Measurements from ENCODE around the gene TTC39B.
"Not testable (repeated sequence)": the region's sequence is repeated elsewhere in the genome, so short reads cannot be mapped to it uniquely, and the experiment has no call there.

TTC39B gene

DNA sequence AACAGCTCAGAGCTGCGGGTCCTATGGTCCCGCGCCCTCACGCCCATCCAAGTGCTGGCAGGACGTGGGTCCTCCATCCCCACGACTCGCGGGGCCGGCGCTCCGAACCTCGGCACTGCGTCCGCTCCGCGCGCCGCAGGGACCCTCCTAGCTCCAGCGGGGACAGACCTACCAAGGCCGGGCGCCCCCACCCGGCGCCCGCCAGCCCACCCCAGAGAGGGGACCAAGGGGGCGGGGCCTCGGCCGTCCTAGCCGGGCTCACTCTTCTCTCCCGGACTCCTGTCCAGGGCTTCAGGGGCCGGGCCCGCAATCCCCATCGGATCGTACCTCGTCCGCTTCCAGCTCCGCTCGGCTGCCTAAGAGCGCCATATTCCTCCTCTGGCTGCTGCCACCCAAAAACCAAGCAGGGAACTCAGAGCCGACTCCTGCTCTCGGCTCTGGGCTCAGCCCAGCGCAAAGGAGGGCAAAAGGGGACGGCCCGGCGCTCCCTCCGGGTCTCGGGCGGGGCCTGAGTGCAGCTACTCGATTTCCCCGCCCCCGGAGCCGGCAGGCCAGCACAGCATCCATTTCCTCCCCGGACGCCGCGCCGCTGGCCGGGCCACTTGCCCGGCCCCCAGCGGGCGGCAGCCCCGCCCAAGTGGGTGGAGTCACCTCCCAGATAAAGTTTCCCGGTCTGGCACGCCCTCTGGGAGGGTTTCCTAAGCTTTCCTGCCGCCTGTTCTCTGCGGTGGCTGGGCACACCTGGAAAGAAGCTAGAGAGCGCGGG, at the start of gene TTC39B:
TTC39B (minus strand) TSS at position 460 of the 766 bp plus-strand sequence; CDS start at position 369, 91 bp downstream.
- peak; percentile 83 for DNase-seq

DNA sequence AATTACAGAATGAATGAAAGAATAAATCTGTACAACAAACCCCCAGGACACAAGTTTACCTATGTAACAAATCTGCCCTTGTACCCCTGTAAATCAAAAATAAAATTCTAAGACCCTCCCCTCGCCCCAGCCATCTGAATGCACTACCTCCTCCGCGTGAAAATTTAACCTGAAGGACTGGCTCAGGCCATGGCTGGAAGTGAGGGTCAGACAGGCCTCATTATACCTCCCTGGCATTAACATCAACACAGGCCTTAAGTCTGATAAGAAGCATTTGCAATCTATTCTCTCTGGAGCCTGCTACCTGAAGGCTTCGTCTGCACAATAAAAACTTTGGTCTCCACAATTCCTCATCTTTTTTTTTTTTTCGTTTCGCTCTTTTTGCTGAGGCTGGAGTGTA, 48.7 kb upstream of the TTC39B start:
- no peak for DNase-seq

DNA sequence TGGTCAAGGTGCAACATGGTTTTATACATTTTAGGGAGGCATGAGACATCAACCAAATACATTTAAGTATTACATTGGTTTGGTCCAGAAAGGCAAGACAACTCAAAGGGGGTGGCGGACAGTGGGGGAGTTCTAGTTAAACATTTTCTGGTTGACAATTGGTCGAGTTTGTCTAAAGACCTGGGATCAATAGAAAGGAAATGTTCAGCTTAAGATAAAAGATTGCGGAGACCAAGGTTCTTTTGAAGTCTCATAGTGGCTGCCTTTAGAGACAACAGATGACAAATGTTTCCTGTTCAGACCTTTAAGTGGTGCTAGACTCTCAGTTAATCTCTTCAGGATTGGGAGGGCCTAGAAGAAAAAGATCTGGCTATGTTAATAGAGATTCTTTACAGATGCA, 47.7 kb upstream of the TTC39B start:
- no peak for DNase-seq

DNA sequence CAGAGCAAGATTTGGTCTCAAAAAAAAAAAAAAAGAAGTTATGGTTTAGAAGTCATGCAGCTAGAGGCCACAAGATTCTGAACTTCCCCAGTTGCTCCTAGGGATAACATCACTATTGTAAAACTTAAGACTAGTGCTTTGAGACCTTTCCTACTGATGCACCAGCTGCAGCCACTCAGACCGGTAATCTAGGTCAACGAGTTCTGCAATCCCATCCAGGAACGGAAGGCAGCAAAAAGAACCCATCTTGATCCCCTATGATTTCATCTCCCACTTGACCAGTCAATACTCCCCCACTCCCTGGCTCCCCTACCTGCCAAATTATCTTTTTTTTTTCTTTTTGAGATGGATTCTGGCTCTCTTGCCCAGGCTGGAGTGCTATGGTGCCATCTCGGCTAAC, 46.9 kb upstream of the TTC39B start:
- DNase-seq, result no peak

DNA sequence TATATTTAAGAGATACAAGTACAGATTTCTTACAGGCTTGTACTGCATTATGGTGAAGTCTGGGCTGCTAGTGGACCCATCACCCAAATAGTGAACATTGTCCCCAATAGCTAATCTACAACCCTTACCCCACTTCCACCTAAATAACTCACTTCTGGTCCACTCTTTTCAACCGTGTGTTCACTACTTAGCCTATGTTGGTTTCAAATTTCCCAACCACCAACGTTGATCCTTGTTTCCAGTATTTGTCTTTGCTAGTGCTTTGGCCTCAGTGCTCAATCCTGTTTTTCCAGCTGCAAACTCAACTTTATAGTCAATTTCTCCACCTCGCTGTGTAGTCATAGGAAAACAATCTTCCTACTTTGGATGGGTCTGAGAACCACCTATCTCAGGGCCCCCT, 45.3 kb upstream of the TTC39B start:
- no peak for DNase-seq

DNA sequence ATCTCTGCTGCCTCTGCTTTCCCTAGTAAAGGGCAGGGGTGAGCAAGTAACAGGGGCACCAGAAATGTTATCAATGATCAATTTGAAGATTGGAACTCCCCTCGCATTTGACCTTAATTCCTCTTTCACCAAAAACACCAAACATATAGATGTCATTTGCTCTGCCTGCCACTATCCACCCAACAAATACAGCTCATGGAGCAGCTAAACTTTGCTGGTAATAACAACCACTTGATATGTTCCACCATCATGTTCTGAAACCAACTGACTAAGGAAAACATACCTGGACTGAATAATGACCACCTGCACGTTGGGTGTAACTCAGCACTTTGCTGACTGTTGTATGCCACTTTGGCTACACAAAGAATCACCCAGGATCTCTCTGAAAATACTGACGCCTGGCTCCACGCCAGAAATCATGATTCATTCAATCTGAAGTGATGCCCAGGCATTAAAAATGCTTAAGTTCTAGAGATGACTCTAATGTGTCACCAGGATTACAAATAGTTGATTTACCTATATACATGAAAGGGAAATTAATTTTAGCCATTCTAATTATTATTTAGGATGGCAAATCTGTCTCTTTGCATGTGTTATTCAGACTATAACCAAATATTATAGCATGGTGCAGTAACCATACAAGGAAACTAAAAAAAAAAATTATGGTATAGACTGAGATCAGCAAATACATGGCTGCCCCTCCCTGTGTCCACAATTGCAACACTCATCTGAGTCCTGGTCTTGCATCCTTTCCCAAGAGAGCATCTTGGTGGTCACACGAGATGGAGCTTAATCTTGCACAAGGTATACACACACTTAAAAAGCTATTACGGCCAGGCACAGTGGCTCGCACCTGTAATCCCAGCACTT, 43.1 kb upstream of the TTC39B start:
- DNase-seq, result peak; percentile 15

DNA sequence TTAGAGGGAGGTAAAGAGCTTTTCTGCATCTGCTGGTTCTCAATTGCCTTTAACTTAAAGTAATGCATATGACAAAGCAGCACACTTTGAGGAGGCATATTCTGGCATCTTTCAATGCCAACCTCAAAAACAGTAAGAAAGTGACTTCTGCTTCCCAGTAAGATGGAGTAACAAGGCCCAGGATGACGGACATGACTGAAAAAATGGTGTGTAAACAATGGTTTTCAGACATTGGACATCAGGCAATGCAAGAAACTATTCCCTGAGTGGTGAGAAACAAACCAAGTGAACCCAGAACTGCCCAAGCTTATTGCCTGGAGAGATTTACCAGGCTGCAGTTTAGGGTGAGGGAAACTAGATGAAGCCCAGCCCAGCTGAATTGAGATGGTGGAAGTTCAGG, 39.8 kb upstream of the TTC39B start:
- DNase-seq, result no peak

DNA sequence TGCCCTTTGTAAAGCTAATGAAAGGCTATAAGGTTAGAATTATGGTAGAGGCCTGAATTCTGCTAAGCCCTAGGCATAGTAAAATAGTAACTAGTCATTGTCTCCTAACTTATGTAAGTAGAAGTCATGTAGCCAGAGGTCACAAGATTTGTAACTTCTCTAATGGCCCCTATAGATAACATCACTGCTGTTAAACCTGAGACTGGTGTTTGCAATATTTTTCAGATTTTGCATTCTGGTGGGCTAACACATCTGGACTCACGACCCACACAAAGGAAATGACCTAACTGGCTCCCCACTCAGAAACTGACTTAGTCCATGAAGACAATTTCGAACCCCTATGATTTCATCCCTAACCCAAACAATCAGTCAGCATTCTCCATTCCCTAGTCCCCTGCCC, 37.2 kb upstream of the TTC39B start:
- DNase-seq, result no peak

DNA sequence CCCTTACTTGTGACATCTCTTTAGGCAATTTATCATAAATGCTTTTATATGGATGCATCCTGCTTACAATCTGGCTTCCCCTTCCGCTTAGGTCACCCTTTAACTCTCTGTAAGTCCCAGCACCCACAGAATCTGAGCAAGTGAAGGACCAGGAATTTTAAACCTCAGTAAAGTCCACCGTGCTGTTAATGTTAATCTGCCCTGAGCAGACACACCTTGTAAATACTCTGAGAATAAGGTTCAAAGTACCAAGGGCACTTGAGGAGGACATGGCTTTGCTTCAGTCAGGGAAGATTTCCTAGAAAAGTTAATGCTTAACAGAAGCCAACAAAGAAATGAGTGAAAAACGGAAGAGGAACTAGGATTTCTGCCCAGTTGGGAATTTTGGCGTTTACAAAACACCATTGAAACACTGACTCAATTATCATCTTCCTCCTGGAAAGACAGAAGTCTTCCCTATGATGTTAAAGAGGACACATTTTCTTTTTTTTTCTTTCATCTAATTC, 26.4 kb upstream of the TTC39B start:
- no peak for DNase-seq

DNA sequence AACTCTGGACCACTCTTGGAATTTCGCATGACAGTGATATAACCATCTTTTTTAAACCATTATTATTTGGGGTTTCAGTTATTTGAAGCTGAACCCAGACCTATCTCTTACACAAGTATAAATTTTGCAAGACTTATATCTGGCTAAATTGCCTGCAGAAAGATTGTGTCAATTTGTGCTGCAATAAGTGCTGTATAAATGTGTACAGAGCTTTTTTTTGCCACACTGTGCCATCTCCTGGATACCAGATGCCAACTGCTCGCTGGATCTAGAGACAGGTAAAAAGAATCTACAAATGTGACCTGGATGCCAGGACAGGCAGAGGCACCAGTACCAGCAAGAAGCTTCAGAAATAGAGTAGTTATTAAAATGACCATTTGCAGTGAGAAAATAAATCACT, 25.9 kb upstream of the TTC39B start:
- DNase-seq, result no peak

DNA sequence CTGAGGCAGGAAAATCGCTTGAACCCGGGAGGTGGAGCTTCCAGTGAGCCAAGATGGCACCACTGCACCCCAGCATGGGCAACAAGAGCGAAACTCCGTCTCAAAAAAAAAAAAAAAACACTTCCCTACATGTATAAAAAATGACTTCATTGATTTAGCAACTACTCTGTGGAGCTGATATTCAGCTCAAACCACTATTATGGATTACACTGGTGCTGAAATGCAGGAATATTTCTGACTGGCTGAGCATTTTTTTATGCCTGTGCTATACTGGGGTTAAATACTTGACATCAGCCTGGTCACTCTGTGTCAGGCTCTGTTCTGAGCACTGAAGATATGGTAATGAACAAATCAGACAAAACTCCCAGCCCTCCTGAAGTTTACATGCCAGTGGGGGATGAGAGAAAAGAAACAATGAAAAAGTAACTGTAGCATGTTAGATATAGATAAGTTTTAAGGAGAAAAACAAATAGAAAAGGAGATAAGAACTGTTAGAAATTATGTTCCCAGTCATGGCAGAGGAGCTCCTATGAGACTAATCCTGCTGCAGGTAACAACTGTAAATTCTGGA, 22.6 kb upstream of the TTC39B start:
- no peak for DNase-seq

DNA sequence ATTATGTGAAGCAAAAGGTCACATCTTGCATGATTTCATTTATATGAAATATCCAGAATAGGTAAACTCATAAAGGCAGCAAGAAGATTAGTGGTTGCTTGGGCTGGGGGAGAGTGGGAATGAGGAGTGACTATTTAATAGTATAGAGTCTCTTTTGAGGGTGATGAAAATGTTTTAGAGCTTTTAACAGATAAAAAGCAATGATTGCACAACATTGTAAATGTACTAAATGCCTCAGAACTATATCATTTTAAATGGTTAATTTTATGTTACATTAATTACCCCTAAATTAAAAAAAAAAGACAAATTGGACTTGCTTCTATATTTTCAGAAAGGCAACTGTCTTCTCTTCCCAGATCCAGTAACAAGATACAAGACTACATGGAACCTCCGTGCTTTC, 21.9 kb upstream of the TTC39B start:
- DNase-seq, result no peak

DNA sequence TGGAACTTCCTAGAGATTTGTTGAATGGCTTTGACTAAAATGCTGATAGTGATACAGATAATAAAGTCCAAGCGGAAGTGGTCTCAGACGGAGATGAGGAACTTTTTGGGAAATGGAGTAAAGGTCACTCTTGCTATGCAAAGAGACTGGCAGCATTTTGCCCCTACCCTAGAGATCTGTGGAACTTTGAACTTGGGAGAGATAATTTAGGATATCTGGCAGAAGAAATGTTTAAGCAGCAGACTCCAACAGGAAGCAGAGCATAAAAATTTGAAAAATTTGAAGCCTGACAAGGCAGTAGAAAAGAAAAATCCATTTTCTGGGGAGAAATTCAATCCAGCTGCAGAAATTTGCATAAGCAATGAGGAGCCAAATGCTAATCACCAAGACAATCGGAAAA, 15.7 kb upstream of the TTC39B start:
- DNase-seq, result not testable (repeated sequence)

DNA sequence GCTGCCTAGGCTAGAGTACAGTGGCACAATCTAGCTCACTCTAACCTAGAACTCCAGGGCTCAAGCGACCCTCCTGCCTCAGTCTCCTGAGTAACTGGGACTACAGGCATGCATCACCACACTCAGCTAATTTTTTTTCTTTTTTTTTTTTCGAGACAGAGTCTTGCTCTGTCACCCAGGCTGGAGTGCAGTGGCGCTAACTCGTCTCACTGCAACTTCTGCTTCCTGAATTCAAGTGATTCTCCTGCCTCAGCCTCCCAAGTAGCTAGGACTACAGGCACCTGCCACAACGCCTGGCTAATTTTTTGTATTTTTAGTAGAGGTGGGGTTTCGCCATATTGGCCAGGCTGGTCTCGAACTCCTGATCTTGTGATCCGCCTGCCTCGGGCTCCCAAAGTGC, 12.6 kb upstream of the TTC39B start:
- not testable (repeated sequence) for DNase-seq

DNA sequence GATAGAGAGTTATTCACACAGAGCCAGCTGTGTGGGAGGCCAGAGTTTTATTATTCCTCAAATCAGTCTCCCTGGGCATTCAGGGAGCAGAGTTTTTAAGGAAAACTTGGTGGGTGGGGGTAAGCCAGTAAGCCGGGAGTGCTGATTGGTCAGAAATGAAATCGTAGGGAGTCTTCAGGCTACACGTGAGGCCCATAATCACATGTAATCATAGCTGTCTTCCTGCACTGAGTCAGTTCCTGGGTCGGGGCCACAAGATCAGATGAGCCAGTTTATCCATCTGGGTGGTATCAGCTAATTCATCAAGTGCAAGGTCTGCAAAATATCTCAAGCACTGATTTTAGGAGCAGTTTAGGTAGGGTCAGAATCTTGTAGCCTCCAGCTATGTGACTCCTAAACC, 10.8 kb upstream of the TTC39B start:
- DNase-seq, result no peak

DNA sequence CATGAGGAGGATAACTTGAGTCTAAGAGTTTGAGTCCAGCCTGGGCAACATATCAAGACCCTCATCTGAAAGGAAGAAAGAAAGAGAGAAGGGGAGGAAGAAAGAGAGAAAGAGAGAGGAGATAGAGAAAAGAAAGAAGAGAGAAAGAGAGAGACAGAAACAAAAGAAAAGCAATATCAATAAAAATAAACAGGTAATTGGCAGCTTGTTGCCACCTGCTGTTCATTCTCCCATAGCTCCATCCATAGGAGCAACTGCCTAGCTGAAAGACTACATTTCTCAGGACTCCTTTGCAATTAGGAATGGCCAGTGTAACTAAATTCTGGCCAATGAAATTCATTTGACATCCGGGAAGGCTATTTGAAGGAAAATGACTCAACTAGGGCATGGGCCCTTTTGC, 4.6 kb upstream of the TTC39B start:
- DNase-seq, result no peak

DNA sequence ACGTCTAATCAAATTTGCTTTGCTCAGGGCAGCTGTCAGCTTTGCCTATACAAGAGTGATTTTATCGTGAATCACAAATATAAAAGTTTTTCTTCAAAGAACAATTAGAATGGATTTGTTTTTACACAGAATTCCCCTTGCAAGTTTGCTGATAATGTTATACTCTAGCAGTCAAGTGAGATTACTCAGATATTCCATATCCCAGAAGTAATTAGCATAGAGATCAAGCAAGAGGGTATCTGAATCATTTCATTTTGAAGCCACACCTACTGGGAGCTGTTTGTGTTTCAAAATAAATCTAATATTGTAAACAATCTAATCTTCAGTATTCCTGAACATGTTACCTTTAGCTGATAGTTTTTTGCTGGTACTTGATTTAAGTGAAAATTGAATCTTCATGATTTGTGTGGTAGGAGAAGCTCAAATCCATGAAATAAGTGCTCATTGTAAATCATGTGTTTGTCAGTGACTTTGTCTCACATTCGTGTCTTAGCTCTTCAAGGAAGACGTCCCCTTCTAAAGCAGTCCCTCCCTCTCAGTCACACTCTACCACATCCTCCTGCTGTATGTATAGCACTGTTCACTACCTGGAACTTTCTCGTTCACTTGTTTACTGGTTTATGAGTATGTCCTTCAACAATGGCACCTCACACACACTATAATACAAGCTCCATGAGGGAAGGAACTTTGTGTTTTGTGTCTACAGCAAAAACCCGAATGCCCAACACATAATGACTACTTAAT, 3.3 kb upstream of the TTC39B start:
- DNase-seq, result no peak

DNA sequence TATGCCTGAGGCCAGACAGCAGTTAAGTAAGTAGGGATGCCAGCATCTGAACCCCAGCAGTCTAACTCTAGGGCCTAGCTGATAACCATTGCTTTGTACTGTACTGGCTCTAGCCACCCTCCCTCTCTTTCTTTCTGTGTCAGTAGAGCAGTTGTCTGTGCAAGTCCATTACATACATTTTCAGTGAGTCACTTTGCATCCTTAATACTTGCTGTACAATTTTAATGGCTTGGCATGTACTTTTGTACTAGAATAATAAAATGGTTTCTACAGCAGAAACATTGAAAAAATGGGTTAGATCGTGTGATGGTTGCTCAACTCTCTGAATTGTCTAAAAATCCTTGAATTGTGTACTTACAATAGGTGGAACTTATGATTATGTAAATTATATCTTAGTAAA, 1.5 kb upstream of the TTC39B start:
- DNase-seq, result no peak

DNA sequence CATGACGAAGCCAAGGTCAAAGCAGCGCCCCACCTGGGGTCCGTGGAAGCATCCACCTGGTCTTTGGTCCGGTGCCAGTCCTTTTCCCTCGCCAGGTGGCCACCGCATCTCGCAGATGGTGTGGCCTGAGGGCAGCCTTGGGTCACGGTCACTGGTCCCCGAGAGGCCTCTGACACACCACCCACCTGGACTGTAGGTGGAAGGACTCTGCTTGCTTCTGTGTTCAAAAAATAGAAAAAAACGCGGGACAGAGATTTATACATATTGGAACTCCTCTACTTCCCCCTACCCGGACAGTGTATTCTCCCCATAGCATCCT, 466 bp upstream of the TTC39B start:
- DNase-seq, result no peak

DNA sequence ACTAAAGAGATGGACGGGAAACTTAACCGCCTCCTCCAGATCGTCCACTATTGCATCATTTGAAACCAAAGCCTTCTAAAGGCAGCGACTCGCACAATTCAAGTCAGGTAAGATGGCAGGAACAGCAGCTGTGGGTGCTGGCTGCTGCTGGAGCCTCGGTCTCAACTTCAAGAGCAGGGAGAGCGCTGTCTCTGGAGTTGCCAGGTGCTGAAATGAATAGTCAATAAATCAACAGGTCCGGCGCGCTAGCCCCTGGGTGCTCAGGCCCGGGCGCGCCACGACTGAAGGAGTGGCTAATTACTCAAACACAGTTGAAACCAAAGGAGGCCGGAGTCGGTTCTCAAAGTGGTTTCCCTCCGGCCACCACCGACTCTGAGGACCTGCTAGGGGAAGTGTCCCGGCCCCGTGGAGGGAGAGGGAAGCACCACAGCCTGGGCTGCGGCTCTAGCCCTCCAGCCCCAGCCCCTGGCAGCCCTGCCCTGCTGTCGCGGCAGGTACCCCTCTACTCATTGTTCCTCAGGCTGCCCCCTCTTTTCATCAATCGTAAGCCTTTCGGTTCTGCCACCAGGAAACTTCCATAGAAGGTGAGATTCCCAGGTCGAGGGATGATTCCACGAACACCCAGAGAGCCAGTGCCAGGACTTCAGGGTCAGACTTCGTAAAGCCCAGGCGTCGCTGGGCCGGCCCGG, 804 bp downstream of the TTC39B start:
- peak; percentile 80 for DNase-seq

DNA sequence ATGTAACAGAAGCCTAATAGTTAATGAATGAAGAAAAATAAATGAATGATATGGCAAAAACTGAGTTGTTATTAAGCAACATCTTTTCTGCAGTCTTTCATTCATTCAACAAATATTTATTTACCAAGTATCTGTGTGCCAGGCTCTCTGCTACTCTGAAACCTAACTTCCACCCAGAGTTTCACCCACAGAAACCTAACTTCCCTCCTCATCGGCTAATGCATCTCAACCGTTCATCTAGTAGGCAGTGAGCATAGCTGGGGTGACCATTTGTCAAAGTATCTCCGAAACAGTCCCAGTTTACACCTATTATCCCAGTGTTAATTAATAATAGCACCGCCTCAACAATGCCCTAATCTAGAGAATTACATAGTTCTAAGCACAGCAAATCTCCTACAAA, 1.5 kb downstream of the TTC39B start:
- no peak for DNase-seq

DNA sequence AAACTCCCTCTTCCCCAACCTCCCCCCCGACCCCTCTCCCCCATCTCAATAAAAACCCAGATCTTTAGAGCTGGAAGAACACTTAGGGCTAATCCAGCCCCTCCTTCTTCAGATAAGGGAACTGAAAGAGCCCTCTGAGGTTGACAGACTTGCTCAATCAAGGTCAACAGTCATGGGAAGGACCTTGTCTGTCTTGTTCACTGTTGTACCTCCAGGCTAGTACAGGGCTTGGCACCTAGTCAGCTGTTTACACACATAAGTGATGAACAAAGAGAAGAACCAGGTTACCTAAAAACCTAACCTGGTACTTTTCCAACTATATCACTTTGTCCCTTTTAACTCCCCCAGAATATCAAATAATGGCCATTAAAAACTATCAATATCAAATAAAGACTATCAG, 2.4 kb downstream of the TTC39B start:
- no peak for DNase-seq

DNA sequence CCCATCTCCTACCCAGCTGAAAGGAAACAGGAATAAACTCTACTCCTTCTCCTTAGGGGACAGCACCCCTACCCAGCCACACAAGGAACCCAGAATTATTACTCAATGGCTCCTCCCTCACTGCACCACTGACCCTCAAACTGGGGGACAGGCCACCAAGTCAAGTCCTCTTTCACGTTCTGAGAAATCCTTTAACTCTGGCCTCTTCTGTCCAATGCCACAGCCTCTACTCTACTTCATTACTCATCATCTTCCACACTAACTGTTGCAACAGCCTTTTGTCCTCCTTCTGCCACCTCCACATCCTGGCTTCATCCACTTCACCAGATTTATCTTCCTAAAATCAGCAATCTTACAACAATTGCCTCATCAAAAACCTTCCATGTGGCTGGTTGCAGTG, 6.8 kb downstream of the TTC39B start:
- no peak for DNase-seq
